HG03442 (cell line): ENCODE data around the gene RPSA.
"Not testable (repeated sequence)": the region's sequence is repeated elsewhere in the genome, so short reads cannot be mapped to it uniquely, and the experiment has no call there.

Source experiments
- ATAC-seq: cut with Tn5 transposase; IDR thresholded peaks from one replicate; pipeline ENCODE4 v1.9.1; 2021; ENCODE audit warnings: mild to moderate bottlenecking, moderate library complexity; ENCODE audit not compliant: unreplicated experiment

The RPSA gene

GRCh38 chr3:39418556-39419225 is 12.2 kb downstream of the RPSA start:
- not testable (repeated sequence) for ATAC-seq

GRCh38 chr3:39419742-39420315 is 13.3 kb downstream of the RPSA start:
- no peak for ATAC-seq

GRCh38 chr3:39420543-39420942 is 14.0 kb downstream of the RPSA start:
- ATAC-seq = no peak

GRCh38 chr3:39423436-39423970 is 17.0 kb downstream of the RPSA start:
- no peak for ATAC-seq

- no peak for ATAC-seq
These were observed 19.8 kb downstream of the RPSA start for GRCh38 chr3:39426312-39426711.

GRCh38 chr3:39427506-39427905 is 21.0 kb downstream of the RPSA start:
- ATAC-seq = no peak

- ATAC-seq = no peak
These were observed 22.3 kb downstream of the RPSA start for GRCh38 chr3:39428745-39429201.

GRCh38 chr3:39429466-39429865 is 22.9 kb downstream of the RPSA start:
- no peak for ATAC-seq

GRCh38 chr3:39432342-39432741 is 25.8 kb downstream of the RPSA start:
- no peak for ATAC-seq

GRCh38 chr3:39433642-39434041 is 27.1 kb downstream of the RPSA start:
- no peak for ATAC-seq

GRCh38 chr3:39434574-39434973 is 28.1 kb downstream of the RPSA start:
- ATAC-seq = peak; percentile 79

- no peak for ATAC-seq
These were observed 28.7 kb downstream of the RPSA start for GRCh38 chr3:39435006-39435748.

- ATAC-seq = no peak
These were observed 32.4 kb downstream of the RPSA start for GRCh38 chr3:39438880-39439279.

GRCh38 chr3:39440316-39440715 is 33.8 kb downstream of the RPSA start:
- no peak for ATAC-seq

- ATAC-seq = no peak
These were observed 37.0 kb downstream of the RPSA start for GRCh38 chr3:39443530-39443929.

GRCh38 chr3:39445927-39446326 is 39.4 kb downstream of the RPSA start:
- ATAC-seq = no peak

- ATAC-seq = no peak
These were observed 39.9 kb downstream of the RPSA start for GRCh38 chr3:39446444-39446843.

- peak; percentile 81 for ATAC-seq
These were observed 41.3 kb downstream of the RPSA start for GRCh38 chr3:39447637-39448483.

GRCh38 chr3:39448506-39449233 is 42.1 kb downstream of the RPSA start:
- ATAC-seq = no peak

- ATAC-seq = no peak
These were observed 43.3 kb downstream of the RPSA start for GRCh38 chr3:39449796-39450195.
